MCF 10A (cell line): ENCODE data around the gene TUBB8. TPM values are rescaled to one million over a fixed set of nuclear protein-coding genes. Genes with fewer than 3 reads are reported as not detected.
"Not testable (repeated sequence)": the region's sequence is repeated elsewhere in the genome, so short reads cannot be mapped to it uniquely, and the experiment has no call there.

Experiments used
- BruUV-seq: library from RNA; stranded (reverse); fragments of 400-500 nt; replicated peaks from 2 replicates; lab custom pipeline; 2021; lab: Mats Ljungman, UMichigan
- CTCF ChIA-PET: fragments of 300-600 bp; sonication (Branson Sonifier 250); formaldehyde crosslinking; extraction: SDS; loops from one replicate; lab custom pipeline; 2021; ENCODE audit warnings: antibody characterized with exemption, inconsistent platforms; lab: Yijun Ruan, JAX
- POLR2A ChIA-PET: fragments of 300-600, 350-650 bp; sonication (Branson Sonifier 250); formaldehyde crosslinking; extraction: SDS; loops from one replicate; lab custom pipeline; 2020; ENCODE audit warnings: antibody characterized with exemption, inconsistent platforms; lab: Yijun Ruan, JAX
- DNase-seq: peaks from one replicate; pipeline ENCODE4 v3.0.0-alpha.2; 2018; ENCODE audit not compliant: unreplicated experiment
- H3K27ac Mint-ChIP-seq: one replicate; pipeline ENCODE4 v1.8.0; 2022; ENCODE audit warnings: mild to moderate bottlenecking, low read depth, mixed read lengths; ENCODE audit not compliant: unreplicated experiment
- H3K27me3 Mint-ChIP-seq: one replicate; pipeline ENCODE4 v1.8.0; 2022; ENCODE audit warnings: mixed read lengths; ENCODE audit not compliant: insufficient read depth, unreplicated experiment
- H3K36me3 Mint-ChIP-seq: one replicate; pipeline ENCODE4 v1.8.0; 2022; ENCODE audit warnings: mild to moderate bottlenecking, moderate library complexity, mixed read lengths; ENCODE audit not compliant: insufficient read depth, unreplicated experiment
- H3K4me1 Mint-ChIP-seq: one replicate; pipeline ENCODE4 v1.8.0; 2022; ENCODE audit warnings: mixed read lengths; ENCODE audit not compliant: insufficient read depth, unreplicated experiment
- H3K4me3 Mint-ChIP-seq: one replicate; pipeline ENCODE4 v1.8.0; 2022; ENCODE audit warnings: mild to moderate bottlenecking, moderate library complexity, mixed read lengths; ENCODE audit not compliant: unreplicated experiment
- H3K9me3 Mint-ChIP-seq: one replicate; pipeline ENCODE4 v1.8.0; 2022; ENCODE audit warnings: mixed read lengths; ENCODE audit not compliant: unreplicated experiment
- intact Hi-C: fragments of 100-400 bp; cut with micrococcal nuclease; formaldehyde crosslinking; loops from 2 replicates; pipeline ENCODE4 v1.14.1; 2022
- total RNA-seq: library from RNA; stranded (reverse); gene quantifications from 2 replicates; pipeline ENCODE4 v1.2.3, GENCODE V29; 2022

TUBB8 gene
- total RNA-seq, 1 experiment from 2014 or later, result not detected

DNA sequence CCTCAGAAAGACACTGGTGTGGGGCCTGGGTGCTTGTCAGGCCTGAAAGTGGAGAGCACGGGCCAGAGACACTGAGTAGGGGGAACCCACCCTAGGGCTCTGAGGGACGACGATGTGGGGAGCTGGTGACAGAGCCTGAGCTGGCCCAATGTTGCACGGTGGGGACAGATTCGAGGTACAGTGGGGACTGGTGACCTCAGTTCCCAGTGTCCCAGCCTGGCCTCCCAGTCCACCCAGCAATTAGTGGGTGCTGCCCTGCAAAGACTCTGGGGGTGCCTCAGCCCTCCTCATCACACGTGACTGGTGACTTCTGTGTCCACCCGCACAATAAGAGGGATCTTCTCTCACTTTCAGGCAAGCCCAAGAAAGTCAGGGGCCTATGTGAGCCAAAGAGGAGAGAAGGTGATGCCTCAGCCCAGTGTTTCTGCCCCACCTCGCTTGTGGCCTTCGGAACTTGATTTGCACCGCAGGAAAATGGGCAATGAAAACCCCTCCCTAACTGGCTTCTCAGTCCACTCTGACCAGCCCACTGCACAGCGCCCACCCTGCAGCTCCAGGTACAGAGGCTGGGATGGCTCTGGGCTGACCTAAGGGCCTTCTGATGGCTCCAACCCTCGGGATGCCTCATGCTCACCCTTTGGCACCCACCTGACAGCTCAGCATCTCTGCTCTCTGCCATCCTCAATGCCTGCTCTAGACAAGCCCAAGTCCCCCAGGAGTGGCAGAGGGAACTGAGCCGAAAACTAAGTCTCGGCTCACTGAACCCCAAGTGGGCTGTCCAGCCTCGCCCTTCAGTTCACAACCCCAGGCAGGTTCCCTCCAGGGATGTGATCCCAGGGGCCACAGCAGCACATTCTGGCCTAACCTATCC lies 36.4 kb downstream of the TUBB8 start:
- intact Hi-C loops, H3K36me3 Mint-ChIP-seq, BruUV-seq, DNase-seq, CTCF ChIA-PET, H3K4me3 Mint-ChIP-seq, H3K27ac Mint-ChIP-seq, POLR2A ChIA-PET, H3K27me3 Mint-ChIP-seq, H3K4me1 Mint-ChIP-seq, H3K9me3 Mint-ChIP-seq: not testable (repeated sequence)

DNA sequence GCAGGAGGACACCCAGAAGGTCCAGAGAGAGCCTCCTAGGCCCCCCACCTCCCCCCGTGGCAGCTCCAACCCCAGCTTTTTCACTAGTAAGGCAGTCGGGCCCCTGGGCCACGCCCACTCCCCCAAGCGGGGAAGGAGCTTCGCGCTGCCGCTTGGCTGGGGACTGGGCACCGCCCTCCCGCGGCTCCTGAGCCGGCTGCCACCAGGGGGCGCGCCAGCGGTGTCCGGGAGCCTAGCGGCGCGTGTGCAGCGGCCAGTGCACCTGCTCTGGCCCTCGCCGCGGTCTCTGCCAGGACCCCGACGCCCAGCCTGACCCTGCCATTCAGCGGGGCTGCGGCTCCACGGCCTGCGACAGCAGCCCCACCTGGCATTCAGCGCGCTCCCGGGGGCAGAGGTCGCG lies 37.8 kb downstream of the TUBB8 start:
- POLR2A ChIA-PET, H3K9me3 Mint-ChIP-seq, intact Hi-C loops, DNase-seq, CTCF ChIA-PET, H3K36me3 Mint-ChIP-seq, H3K4me3 Mint-ChIP-seq, H3K4me1 Mint-ChIP-seq, BruUV-seq, H3K27me3 Mint-ChIP-seq, H3K27ac Mint-ChIP-seq: not testable (repeated sequence)

DNA sequence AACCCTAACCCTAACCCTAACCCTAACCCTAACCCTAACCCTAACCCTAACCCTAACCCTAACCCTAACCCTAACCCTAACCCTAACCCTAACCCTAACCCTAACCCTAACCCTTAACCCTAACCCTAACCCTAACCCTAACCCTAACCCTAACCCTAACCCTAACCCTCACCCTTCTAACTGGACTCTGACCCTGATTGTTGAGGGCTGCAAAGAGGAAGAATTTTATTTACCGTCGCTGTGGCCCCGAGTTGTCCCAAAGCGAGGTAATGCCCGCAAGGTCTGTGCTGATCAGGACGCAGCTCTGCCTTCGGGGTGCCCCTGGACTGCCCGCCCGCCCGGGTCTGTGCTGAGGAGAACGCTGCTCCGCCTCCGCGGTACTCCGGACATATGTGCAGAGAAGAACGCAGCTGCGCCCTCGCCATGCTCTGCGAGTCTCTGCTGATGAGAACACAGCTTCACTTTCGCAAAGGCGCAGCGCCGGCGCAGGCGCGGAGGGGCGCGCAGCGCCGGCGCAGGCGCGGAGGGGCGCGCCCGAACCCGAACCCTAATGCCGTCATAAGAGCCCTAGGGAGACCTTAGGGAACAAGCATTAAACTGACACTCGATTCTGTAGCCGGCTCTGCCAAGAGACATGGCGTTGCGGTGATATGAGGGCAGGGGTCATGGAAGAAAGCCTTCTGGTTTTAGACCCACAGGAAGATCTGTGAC lies 38.7 kb downstream of the TUBB8 start:
- CTCF ChIA-PET, H3K4me3 Mint-ChIP-seq, H3K4me1 Mint-ChIP-seq, POLR2A ChIA-PET, H3K27me3 Mint-ChIP-seq, intact Hi-C loops, H3K27ac Mint-ChIP-seq, DNase-seq, H3K9me3 Mint-ChIP-seq, H3K36me3 Mint-ChIP-seq, BruUV-seq: not testable (repeated sequence)

Other genes starting within 250 kb of the TUBB8 start
- 70.4 and 77.0 TPM in 2 replicates for gene ZMYND11, start 86.2 kb upstream of the TUBB8 start, total RNA-seq